Right cardiac atrium (tissue), 5 donors: ENCODE results near the gene OTOGL. TPM values are rescaled to one million over a fixed set of nuclear protein-coding genes. Genes with fewer than 3 reads are reported as not detected.

Experiments used
- ATAC-seq, 2 donors: fragments of 200-7000 bp; cut with Tn5 transposase; one replicate each; pipeline versions ENCODE4 v1.8.0 to v1.9.1; 2020; ENCODE audit warnings: moderate library complexity in 2 of 2, mild to moderate bottlenecking in 1 of 2
- DNase-seq, 3 donors: peaks; one replicate each; pipeline ENCODE4 v3.0.0-alpha.2; 2020
- H3K27ac ChIP-seq: one replicate; pipeline ENCODE4 v1.5.1; 2013; ENCODE audit warnings: mild to moderate bottlenecking, low read length, control low read depth, moderate library complexity
- H3K27me3 ChIP-seq: one replicate; pipeline ENCODE4 v1.6.1; 2013; ENCODE audit not compliant: control insufficient read depth, insufficient read depth
- H3K4me1 ChIP-seq: one replicate; pipeline ENCODE4 v1.6.1; 2013; ENCODE audit warnings: low read length; ENCODE audit not compliant: control insufficient read depth, insufficient read depth
- H3K4me3 ChIP-seq: one replicate; pipeline ENCODE4 v1.5.1; 2013; ENCODE audit warnings: low read length, control low read depth
- H3K9me3 ChIP-seq: one replicate; pipeline ENCODE4 v1.6.1; 2013; ENCODE audit warnings: low read length; ENCODE audit not compliant: control insufficient read depth
- WGBS: extraction: QIAGEN DNeasy Blood & Tissue Kit; methylation state at CpG from one replicate; pipeline ENCODE4 v1.1.7; 2013; 5-methylcytosine and 5-hydroxymethylcytosine counted together
- intact Hi-C, 4 donors: fragments of 100-400 bp; cut with DNase I; formaldehyde crosslinking; loops; one replicate each; pipeline versions ENCODE4 v1.11.0 to v1.14.0; 2022 to 2023
- polyA plus RNA-seq: library from polyadenylated mRNA; stranded (reverse); fragments of 200-250 nt; gene quantifications from one replicate; pipeline ENCODE4 v1.2.3, GENCODE V29; 2013
- total RNA-seq, 4 donors: library from RNA; stranded (reverse); fragmentation: NEBNext Ultra II Directional; extraction: Animal tissue kit (Norgen Biotek cat#: 25700); gene quantifications; one replicate each; pipeline ENCODE4 v1.2.1, GENCODE V29; 2021
- donor health status: healthy with polysubstance abuse.
- donor health status: DM: no; HTN: yes; CAD: no.
- donor health status: DM: no; HTN: no; CAD: no.
- donor health status: DM: no; HTN: yes; CAD: no; lungs with severe emphysema.
- donor health status: DM: yes; HTN: yes; CAD: no.

OTOGL gene
- total and polyA plus RNA-seq, 5 donors, result 8.1 to 25.9 (median 17.8) TPM

GRCh38 chr12:80373666-80374065, 274.3 kb downstream of the OTOGL start:
- no peak overlapping the region for H3K4me3 ChIP-seq
- WGBS, result 44% methylated on average over 4 of the region's 4 CpGs
- no peak overlapping the region for H3K27ac ChIP-seq
- H3K27me3 ChIP-seq, result no peaks in the 10 kb centered on the region
- ATAC-seq (no peak), DNase-seq (no peak)
- H3K4me1 ChIP-seq, result no peaks in the 10 kb centered on the region
- no peaks in the 10 kb centered on the region for H3K9me3 ChIP-seq
- intact Hi-C loops, result no loop called here

GRCh38 chr12:80374615-80375014, 275.3 kb downstream of the OTOGL start:
- no peaks in the 10 kb centered on the region for H3K4me1 ChIP-seq
- intact Hi-C loops, result no loop called here
- H3K27ac ChIP-seq, result no peak overlapping the region
- H3K4me3 ChIP-seq, result no peak overlapping the region
- no peak for ATAC-seq
- H3K27me3 ChIP-seq, result no peaks in the 10 kb centered on the region
- H3K9me3 ChIP-seq, result no peaks in the 10 kb centered on the region
- DNase-seq, result no peak

- H3K27ac ChIP-seq, result no peak overlapping the region
- H3K4me1 ChIP-seq, result no peaks in the 10 kb centered on the region
- no peak for DNase-seq
- no peaks in the 10 kb centered on the region for H3K9me3 ChIP-seq
- no peak for ATAC-seq
- WGBS, result 74% methylated on average over 4 of the region's 4 CpGs
- H3K27me3 ChIP-seq, result no peaks in the 10 kb centered on the region
- intact Hi-C loops, result no loop called here
- no peak overlapping the region for H3K4me3 ChIP-seq
These were observed 277.9 kb downstream of the OTOGL start for GRCh38 chr12:80377140-80377794.

- intact Hi-C loops, result no loop called here
- no peaks in the 10 kb centered on the region for H3K4me1 ChIP-seq
- H3K27ac ChIP-seq, result no peak overlapping the region
- no peak overlapping the region for H3K4me3 ChIP-seq
- DNase-seq (no peak), ATAC-seq (no peak)
- H3K9me3 ChIP-seq, result no peaks in the 10 kb centered on the region
- H3K27me3 ChIP-seq, result no peaks in the 10 kb centered on the region
These were observed 281.8 kb downstream of the OTOGL start for GRCh38 chr12:80381121-80381520.

- ATAC-seq (peak in 1 of 2 donors; percentile 14), DNase-seq (no peak)
- no peak overlapping the region for H3K27ac ChIP-seq
- intact Hi-C loops, result no loop called here
- H3K27me3 ChIP-seq, result no peaks in the 10 kb centered on the region
- H3K9me3 ChIP-seq, result no peaks in the 10 kb centered on the region
- H3K4me1 ChIP-seq, result no peaks in the 10 kb centered on the region
- H3K4me3 ChIP-seq, result no peak overlapping the region
- WGBS, result 94% methylated on average over 8 of the region's 8 CpGs
These were observed 282.9 kb downstream of the OTOGL start for GRCh38 chr12:80382254-80382653.

GRCh38 chr12:80400571-80400991, 301.2 kb downstream of the OTOGL start:
- Histone ChIP-seq H3K4me3 (peak overlapping the region; percentile 3), H3K27ac (no peak overlapping the region), H3K4me1 (no peaks in the 10 kb centered on the region), H3K9me3 (no peaks in the 10 kb centered on the region), H3K27me3 (no peaks in the 10 kb centered on the region)
- intact Hi-C loops, result no loop called here
- ATAC-seq (peak; percentile 57 to 74), DNase-seq (peak; percentile 21 to 64 (median 51))
- WGBS, result 19% methylated on average over 20 of the region's 20 CpGs

GRCh38 chr12:80401191-80401590, 301.9 kb downstream of the OTOGL start:
- no peak for DNase-seq
- ATAC-seq, result no peak
- WGBS, result 89% methylated on average over 3 of the region's 3 CpGs
- no peak overlapping the region for H3K27ac ChIP-seq
- H3K4me3 ChIP-seq, result no peak overlapping the region
- no peaks in the 10 kb centered on the region for H3K9me3 ChIP-seq
- H3K4me1 ChIP-seq, result no peaks in the 10 kb centered on the region
- no peaks in the 10 kb centered on the region for H3K27me3 ChIP-seq
- intact Hi-C loops, result no loop called here

GRCh38 chr12:80404629-80405028, 305.3 kb downstream of the OTOGL start:
- no peaks in the 10 kb centered on the region for H3K27me3 ChIP-seq
- intact Hi-C loops, result no loop called here
- DNase-seq, result no peak
- no peaks in the 10 kb centered on the region for H3K9me3 ChIP-seq
- H3K4me1 ChIP-seq, result no peaks in the 10 kb centered on the region
- WGBS, result 66% methylated on average over 2 of the region's 2 CpGs
- no peak overlapping the region for H3K4me3 ChIP-seq
- ATAC-seq, result no peak
- no peak overlapping the region for H3K27ac ChIP-seq

- ATAC-seq (no peak), DNase-seq (no peak)
- H3K27ac ChIP-seq, result no peak overlapping the region
- no peaks in the 10 kb centered on the region for H3K4me1 ChIP-seq
- intact Hi-C loops, result no loop called here
- no peak overlapping the region for H3K4me3 ChIP-seq
- no peaks in the 10 kb centered on the region for H3K9me3 ChIP-seq
- no peaks in the 10 kb centered on the region for H3K27me3 ChIP-seq
These were observed 306.9 kb downstream of the OTOGL start for GRCh38 chr12:80406253-80406652.

GRCh38 chr12:80411787-80412186, 312.4 kb downstream of the OTOGL start:
- intact Hi-C loops, result loop anchor here (5.0 to 10.0 kb wide), 3 partner anchors 351 to 513 kb away; no protein-coding TSS in a partner anchor
- WGBS, result 51% methylated on average over 3 of the region's 3 CpGs

GRCh38 chr12:80412343-80412953, 313.1 kb downstream of the OTOGL start:
- no peak for DNase-seq
- no peaks in the 10 kb centered on the region for H3K27me3 ChIP-seq

More at GRCh38 chr12:80411787-80412186, 312.4 kb downstream of the OTOGL start:
- Histone ChIP-seq H3K9me3 (no peaks in the 10 kb centered on the region), H3K27ac (no peak overlapping the region), H3K27me3 (no peaks in the 10 kb centered on the region), H3K4me3 (no peak overlapping the region), H3K4me1 (no peaks in the 10 kb centered on the region)
- no peak for ATAC-seq
- DNase-seq, result no peak

More at GRCh38 chr12:80412343-80412953, 313.1 kb downstream of the OTOGL start:
- no peak overlapping the region for H3K27ac ChIP-seq
- no peaks in the 10 kb centered on the region for H3K4me1 ChIP-seq
- WGBS, result 6% methylated on average over 3 of the region's 3 CpGs
- H3K9me3 ChIP-seq, result no peaks in the 10 kb centered on the region
- no peak overlapping the region for H3K4me3 ChIP-seq
- peak; percentile 46 to 71 for ATAC-seq
- intact Hi-C loops, result loop anchor here (5.0 to 10.0 kb wide), 3 partner anchors 350 to 512 kb away; no protein-coding TSS in a partner anchor
